ENCODE data around the gene BRIP1.
"Not testable (repeated sequence)": the region's sequence is repeated elsewhere in the genome, so short reads cannot be mapped to it uniquely, and the experiment has no call there.

BRIP1 gene

DNA sequence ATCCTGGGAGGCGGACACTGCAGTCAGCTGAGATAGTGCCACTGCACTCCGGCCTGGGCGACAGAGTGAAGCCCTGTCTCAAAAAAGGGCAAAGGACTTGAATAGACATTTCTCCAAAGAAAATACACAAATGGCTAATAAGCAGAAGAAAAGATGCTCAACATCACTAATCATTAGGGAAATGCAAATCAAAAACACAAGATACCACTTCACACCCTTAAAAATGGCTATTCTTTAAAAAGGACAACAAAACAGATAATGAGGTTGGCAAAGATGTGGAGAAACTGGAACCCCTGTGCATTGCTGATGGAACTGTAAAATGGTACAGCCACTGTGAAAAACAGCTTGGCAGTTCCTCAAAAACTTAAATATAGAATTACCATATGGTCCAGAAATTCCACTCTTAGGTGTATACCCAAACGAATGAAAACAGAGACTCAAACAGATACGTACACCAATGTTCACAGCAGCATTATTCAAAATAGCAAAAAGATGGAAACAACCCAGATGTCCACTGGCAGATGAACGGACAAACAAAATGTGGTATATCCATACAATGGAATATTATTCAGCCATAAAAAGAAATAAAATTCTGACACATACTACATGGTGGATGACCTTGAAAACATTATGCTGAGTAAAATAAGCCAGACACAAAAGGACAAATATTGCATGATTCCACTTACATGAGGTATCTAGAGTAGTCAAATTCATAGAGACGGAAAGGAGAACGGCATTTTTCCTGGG is 35.5 kb downstream of the BRIP1 start:
- no peak for DNase-seq (ENCODE audit: low read depth)

DNA sequence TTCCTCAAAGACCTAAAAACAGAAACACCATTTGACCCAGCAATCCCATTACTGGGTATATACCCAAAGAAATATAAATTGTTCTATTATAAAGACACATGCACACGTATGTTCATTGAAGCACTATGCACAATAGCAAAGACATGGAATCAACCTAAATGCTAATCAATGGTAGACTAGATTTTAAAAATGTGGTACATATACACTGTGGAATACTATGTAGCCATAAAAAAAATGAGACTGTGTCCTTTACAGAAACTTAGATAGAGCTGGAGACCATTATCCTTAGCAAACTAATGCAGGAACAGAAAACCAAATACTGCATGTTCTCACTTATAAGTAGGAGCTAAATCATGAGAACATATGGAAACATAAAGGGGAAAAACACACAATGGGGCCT is 36.5 kb downstream of the BRIP1 start:
- not testable (repeated sequence) for DNase-seq (ENCODE audit: low read depth)

DNA sequence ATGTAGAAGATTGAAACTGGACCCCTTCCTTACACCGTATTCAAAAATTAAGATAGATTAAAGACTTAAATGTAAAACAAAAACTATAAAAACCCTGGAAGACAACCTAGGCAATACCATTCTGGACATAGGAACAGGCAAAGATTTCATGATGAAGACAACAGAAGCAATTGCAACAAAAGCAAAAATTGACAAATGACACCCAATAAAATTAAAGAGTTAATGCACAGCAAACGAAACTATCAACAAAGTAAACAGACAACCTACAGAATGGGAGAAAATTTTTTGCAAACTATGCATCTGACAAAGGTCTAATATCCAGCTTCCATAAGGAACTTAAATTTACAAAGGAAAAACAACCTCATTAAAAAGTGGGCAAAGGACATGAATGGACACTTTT is 37.1 kb downstream of the BRIP1 start:
- not testable (repeated sequence) for DNase-seq (ENCODE audit: low read depth)

DNA sequence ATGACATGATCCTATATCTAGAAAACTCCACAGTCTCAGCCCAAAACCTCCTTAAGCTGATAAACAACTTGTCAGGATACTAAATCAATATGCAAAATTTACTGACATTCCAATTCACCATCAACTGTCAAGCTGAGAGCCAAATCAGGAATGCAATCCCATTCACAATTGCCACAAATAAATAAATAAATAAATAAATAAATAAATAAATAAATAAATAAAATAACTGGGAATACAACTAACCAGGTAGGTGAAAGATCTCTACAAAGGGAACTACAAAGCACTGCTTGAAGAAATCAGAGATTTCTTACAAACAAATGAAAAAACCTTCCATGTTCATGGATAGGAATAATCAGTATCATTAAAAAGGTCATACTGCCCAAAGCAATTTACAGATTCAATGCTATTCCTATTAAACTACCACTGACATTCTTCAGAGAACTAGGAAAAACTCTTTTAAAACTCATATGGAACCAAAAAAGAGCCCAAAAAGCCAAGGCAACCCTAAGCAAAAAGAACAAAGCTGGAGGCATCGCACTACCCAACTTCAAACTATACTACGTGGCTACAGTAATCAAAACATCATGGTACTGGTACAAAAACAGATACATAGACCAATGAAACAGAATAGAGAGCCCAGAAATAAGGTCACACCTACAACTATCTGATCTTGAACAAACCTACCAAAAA is 37.7 kb downstream of the BRIP1 start:
- no peak for DNase-seq (ENCODE audit: low read depth)

DNA sequence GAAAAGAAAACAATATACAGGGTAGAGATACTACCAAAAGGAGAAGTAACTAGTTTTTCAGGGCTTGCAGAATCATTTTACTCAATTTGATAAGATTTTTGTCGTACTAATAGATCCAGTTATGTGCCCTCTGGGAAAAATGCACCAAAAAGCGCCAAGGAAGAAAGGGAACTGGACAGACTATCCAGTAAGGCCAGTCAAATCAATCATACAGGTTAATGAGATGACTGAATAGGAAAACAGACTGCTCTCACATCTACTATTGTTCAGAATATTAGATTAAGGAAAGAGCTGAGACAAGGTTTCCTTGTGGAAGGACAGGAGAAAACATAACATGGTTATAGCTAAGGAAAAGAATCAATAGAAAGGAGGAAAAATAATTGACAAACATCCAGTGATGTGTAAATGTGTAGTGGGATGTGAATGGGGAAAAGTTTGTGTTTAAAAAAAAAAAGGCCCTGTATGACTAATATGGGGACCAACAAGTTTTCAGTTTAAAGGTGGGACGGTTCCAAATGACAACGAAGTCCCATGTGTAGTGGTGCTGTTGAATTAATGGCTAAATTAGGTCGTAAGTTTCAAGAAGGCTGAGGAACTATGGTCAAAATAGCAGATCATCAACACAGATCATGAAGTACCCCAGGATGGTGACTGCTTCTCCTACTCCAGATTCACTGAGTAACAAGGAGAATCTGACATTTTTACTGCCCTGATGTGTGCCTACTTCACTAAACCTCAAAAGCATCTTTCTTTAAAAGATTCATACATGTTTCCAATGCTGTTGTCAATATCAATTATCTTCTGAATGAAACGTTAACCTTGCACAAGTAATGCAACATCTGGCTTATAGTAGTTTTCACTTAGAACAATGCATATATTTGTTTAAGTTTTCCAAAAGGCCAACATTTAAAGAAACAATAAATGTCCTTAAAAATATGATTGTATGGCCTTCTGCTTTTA is 40.7 kb downstream of the BRIP1 start:
- no peak for DNase-seq (ENCODE audit: low read depth)

DNA sequence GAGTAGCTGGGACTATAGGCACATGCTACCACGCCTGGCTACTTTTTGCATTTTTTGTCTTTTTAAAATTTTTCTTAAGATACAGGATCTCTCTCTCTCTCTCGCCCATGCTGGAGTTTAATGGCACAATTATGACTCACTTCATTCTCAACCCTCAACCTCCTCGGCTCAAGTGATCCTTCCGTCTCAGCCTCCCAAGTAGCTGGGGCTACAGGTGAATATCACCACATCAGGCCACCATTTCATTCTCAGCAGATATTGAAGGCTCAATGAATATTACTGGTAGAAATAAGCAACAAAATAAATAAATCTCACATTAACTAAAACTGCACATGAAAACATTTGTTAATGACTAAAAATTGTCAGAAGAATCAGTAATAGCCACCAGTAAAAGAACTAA is 41.7 kb downstream of the BRIP1 start:
- no peak for DNase-seq (ENCODE audit: low read depth)

DNA sequence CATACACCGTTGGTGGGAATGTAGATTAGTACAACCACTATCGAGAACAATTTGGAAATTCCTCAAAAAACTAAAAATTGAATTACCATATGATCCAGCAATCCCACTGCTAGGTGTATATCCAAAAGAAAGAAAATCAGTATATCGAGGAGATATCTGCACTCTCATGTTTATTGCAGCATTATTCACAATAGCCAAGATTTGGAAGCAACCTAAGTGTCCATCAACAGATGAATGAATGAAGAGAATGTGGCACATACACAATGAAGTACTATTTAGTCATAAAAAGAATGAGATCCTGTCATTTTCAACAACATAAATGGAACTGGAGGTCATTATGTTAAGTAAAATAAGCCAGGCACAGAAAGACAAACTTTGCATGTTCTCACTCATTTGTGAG is 44.1 kb downstream of the BRIP1 start:
- not testable (repeated sequence) for DNase-seq (ENCODE audit: low read depth)

DNA sequence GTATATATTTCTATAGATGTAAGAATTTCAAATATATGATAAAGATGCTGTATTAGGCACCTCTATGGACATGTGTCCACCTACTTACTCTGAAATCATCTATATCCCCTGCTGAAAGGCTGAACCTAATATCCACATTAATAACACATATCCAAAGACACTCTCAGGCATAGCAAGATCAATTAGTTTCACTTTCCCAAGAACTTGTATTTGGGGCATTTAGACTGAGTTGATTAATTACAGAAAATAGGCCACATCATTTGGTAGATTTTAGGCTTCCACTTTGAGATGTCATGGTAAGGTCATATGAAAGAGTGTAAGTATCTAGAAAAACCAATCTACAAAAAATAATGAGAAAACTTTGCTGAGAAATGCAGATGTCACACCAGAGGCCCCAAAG is 45.1 kb downstream of the BRIP1 start:
- DNase-seq (ENCODE audit: low read depth): no peak

DNA sequence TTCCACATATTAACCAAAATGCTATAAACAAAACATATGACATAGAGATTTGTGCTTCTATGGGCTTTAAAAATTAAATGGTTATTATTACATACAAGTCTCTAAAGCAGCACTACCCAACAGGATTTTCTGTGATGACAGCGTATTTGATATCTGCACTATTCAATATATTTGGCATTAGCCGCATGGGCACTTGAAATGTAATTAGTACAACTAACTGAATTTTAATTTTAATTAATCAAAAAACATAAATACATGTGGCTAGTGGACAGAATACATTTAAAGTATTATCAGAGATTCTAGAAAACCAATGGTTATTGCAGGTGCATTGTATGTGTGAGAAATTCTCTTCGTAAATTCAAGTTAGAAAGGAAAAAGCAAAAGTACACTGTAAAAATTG is 45.9 kb downstream of the BRIP1 start:
- no peak for DNase-seq (ENCODE audit: low read depth)

DNA sequence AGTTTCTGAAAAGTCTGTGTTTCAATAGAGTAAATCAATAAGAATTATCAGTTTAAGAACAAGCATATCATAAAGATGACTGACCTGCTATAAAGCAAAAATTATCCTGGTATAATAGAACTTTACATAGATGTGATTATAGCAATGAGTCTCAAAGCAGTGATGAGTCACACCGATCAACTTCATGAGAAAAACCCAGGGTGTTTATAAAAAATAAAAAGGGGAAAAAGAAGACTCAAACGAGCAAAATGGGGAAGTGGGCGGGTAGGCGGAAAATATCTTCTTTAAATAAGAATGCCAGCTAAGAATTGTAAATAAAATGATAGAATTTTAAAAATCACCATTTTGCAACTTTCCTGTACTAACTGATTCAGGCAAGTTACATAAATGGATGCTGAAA is 46.8 kb downstream of the BRIP1 start:
- DNase-seq (ENCODE audit: low read depth): no peak

DNA sequence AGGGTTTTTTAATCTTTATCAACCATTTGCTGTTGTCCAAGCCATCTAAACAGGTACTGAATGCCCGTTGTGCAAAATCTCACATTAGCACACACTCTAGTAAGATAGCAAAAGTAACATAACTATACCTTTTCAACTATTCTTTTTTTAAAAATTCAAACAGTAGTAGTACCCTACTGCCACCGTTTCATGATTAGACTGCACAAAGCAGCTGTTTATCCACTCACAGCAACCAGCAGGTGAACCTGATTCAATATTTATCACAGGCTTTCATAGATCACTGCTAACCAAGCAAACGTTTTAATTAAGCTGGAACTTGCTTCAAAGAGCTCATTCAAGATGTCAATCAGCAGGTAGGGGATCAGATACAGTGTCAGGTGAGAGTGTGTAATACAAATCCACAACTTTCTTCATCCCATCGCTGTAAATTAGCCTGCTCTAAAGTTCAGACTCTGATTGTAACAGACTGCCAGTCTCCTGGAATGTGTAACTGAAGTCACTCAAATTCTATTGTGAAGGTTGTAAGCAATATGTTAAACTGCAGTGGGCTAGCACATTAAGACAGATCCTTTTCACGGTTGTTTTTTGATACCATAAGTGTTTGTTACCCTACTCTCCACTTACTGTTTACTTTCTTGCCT is 47.3 kb downstream of the BRIP1 start:
- DNase-seq (ENCODE audit: low read depth): no peak

DNA sequence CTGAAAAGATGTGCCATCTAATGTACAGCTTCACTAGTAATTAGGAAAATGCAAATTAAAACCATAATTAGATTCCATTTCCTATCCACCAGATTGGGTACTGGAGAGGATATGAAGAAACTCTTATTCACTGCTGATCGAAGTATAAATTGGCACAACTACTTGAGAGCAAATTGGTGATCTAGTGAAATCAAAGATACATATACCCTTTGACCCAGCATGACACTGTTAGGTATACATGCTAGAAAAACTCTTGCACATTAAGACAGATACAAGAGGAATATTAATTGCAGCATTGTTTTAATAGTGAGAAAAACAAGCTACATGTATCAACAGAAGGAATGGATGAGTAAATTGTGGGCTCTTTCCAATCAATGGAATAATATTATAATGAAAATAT is 48.8 kb downstream of the BRIP1 start:
- DNase-seq (ENCODE audit: low read depth): no peak

DNA sequence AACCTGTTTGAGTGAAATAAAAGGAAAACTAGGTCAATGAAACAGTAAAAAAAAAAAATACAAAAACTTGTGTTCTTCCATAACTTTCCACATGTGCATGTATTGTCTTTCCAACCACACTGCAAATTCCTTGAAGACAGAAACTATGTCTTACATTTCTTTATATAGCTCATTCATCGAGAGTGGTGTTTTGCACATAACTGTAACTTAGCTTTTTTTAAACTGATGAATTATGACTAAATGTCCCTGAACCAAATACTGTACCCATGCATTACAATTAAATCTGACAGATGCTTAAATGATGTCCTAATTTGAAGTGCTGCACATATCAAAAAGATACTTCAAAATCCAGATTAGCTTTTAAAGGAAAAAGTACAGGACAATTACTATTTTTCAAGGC is 50.1 kb downstream of the BRIP1 start:
- no peak for DNase-seq (ENCODE audit: low read depth)

DNA sequence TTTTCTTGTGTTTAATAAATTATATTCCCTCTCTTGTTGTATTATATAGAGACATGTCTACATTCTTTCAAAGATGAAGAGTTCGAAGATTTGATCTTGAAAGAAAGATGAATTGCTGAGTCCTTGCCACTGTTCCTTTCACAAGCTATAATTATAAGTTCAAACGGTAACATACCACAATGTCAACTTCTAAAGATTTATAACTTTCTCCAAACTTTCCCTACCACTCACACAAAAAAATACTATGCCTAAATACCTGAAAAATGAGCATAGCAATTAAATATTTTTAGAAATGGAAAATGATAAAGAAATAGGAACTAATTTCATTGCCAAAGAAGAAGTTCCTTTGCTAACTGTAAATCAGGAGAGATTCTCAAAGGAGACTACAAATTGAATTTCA is 50.6 kb downstream of the BRIP1 start:
- no peak for DNase-seq (ENCODE audit: low read depth)

DNA sequence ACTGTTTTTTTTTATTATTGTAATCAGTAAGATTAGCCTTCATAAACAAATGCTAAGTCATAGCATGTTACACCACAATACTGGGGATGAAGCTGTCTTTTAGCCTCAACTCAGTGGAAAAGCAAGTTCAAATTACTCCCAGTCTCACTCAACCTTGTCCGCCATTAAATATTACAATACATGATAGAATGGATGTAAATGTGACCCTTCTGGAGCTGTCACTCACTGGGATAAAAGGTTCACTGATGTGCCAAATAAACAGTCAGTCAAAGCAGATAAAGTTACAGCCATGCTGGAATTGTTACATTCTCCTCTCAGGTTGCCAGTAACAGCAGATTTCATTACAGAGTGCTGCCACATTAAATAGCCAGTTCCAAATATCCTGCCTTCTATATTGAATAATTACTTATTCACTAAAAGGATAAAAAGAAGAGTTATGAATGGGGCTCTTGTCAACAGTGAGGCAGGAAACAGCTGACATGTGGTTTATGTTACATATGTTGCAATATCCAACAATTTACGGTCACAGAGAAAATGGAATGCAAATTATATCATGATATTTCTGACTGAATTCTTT is 53.4 kb downstream of the BRIP1 start:
- no peak for DNase-seq (ENCODE audit: low read depth)

DNA sequence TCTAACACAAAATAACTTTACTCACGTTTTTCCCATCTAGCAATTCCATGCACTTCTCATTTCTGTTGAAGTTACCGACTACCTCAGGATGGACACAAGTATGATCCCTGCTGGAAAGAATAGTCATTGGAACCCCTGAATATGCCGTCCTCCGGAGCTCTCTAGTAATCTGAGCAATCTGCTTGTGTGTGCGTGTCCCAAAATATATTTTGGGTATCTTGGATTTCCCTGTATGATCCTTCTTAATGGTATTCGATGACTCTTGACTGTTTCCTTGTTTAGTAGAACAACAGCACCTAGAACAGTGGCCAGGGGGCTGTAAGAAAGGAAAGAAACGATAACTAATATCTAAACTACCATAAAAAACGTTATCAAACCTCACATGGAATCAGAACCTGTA is 54.9 kb downstream of the BRIP1 start:
- DNase-seq (ENCODE audit: low read depth): no peak

DNA sequence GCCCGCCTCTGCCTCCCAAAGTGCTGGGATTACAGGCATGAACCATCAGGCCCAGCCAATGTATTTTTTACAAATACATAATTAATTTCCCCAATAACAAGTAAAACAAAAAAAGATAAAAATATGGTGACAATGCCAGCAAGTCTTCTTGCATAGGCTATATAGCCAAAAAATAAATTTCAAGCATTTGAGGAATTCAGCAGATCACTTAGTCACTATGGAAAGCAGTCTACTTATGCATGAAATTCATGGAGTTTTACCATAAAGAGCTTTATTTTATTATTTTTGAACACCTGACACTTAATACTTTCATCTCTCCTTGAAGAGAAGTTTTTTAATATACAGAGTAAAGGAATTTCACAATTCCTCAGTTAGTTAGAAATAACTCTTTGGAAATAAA is 56.4 kb downstream of the BRIP1 start:
- DNase-seq (ENCODE audit: low read depth): no peak

DNA sequence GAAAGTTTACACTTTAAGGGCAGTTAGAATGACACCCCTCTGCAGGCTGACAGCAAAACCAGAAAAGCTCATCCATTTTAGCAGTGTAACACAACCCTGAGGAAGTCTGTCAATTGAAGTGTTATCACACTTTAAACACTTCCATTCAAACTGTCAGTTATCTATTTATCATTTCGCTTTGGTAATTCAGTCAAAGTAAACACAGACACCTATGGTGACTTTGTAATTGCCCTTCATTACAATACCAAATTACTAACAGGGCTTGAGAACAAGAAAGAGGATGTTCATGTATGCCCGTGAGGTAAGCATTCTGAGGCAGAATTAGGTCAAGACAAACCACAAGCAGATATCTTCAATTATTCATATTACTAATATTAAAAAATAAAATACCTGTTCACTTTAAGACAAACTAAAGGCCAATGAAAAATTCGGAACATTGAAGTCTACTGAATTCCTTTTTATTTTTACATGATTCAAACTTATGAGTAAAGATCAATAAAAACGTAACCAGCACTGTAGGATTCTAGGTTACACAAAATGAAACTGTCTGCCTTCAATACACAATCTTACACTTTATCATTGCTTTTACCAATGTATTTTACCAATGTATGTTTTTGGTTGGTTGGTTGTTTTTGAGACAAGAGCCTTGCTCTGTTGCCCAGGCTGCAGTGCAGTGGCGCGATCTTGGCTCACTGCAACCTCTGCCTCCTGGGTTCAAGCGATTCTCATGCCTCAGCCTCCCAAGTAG is 57.1 kb downstream of the BRIP1 start:
- DNase-seq (ENCODE audit: low read depth): no peak

DNA sequence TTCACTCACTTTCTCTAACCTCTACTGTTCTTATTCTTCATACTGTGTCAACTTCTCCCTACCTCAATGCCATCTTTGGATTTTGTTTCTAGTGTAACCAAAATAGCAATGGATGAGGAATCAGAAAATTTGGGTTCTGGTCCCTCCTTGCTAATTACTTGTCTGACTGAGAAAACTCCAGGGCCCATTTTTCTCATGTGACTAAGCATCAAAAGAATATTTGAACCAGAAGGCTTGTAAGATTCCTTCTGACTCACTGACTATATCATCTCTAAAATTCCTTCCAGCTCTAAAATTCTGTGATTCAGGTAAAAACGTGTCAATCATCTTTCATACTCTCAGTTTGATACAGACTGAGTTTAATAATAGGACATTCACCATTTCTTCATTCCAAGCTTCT is 57.9 kb downstream of the BRIP1 start:
- DNase-seq (ENCODE audit: low read depth): no peak

DNA sequence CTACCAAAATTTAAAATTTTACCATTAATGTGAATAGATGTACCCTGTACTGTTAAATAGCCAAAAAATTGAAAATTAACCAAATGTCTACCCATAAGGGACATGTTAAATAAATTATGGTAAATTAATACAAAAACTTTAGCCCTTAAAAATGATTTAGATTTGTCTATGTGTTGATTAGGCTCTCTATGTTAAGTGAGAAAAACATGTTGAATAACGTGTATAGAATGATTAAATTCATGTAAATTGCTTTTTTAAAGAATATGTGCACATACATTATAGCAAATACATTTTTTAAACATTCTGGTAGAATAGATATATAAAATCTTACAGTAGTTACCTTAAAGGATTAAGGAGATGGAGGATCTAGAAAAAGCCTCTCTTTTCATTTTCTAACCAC is 59.5 kb downstream of the BRIP1 start:
- no peak for DNase-seq (ENCODE audit: low read depth)

DNA sequence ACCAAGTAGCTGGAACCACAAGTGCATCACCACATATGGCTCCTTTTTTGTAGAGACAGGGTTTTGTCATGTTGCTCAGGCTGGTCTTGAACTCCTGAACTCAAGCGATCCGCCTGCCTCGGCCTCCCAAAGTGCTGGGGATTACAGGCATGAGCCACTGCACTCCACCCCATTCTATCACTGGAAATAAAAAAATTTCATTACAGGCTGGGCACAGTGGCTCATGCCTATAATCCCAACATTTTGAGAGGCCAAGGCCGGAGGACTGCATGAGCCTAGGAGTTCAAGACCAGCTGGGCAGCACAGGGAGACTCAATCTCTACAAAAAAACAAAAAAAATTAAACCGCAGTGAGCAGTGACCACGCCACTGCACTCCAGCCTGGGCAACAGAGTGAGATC is 60.1 kb downstream of the BRIP1 start:
- DNase-seq (ENCODE audit: low read depth): no peak
